ENCODE measurements around the gene UBE2Q2. TPM values are rescaled to one million over a fixed set of nuclear protein-coding genes. Genes with fewer than 3 reads are reported as not detected.

UBE2Q2 gene
- total and polyA plus RNA-seq, 2 experiments from 2014 or later = 44.1 to 63.6 TPM

DNA sequence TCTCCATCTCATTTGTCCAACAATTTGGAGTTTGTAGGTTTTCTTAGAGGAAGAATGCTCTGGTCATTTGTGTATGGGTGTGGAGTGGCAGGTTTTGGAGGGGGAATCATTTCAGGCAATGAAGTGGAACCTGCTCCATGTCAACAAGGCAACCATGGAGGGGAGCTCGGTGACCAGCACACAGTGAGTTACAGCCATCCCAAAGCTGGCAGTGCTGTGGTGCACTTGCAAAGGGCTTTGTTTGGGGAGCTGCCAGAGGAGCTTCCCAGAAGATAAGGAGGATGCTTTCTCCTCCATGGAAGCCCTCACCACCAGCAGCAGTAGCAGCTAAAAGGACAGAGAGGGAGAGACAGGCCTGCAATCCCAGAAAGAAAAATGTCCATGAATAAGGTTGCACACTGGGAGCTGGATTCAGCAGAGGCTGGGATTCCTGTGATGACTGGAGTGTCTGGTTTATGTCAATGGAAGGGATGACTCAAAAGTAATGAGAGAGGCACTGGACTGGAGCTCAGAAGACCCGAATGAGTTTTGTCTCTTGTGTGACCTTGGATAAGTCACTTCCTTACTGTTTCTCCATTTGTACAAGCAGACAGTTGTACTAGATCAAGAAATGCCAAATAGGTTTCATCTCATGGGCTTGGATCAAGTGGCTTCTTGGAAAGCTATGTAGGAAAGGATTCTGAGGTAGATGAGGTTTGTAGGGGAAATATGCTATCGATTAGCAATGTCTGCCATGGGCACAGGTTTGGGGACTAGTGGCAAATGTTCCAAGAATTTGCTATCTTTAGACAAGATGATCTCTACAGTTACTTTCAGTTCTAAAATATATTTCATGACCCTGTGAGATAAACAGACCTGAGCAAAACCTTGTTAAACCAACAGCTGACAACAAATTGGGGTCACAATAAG is 27.2 kb upstream of the UBE2Q2 start:
- 66 to 74% methylated on average over 3 of the region's 3 CpGs for WGBS, 2 experiments (ENCODE audit: low coverage in 1 of 2, low lambda C conversion rate in 2 of 2, missing lambda C conversion rate in 2 of 2)
- Histone ChIP-seq H3K27ac (no peak overlapping the region), H3K4me1 (ENCODE audit: insufficient read depth) (no peaks in the 10 kb centered on the region), H3K9ac (no peak overlapping the region), H3F3A (ENCODE audit: insufficient read depth) (no peaks in the 10 kb centered on the region), H4K20me1 (ENCODE audit: insufficient read depth) (no peaks in the 10 kb centered on the region), H3K9me2 (ENCODE audit: insufficient read depth) (no peaks in the 10 kb centered on the region), H3K36me3 (ENCODE audit: low read depth) (no peaks in the 10 kb centered on the region), H3K79me2 (ENCODE audit: insufficient read depth) (no peaks in the 10 kb centered on the region), H3K9me3 (ENCODE audit: low read depth) (no peaks in the 10 kb centered on the region), H2AFZ (peak overlapping the region; percentile 84), H3K4me2 (ENCODE audit: unreplicated experiment) (no peak overlapping the region), H3K4me3 (no peak overlapping the region), H3K27me3 (replicated peaks; ENCODE audit: insufficient read depth) (no peaks in the 10 kb centered on the region)
- TF ChIP-seq EZH2phosphoT487 (IDR thresholded peaks at IDR 0.05; ENCODE audit: insufficient read depth, low read depth) (no peak), EZH2 (IDR thresholded peaks at IDR 0.05; ENCODE audit: insufficient read depth, poor library complexity, severe bottlenecking) (no peak)
- in situ Hi-C loops (cut with MboI) = loop anchor here (25.0 kb wide), 1 partner anchor 321 kb away; no protein-coding TSS in a partner anchor
- peak; percentile 50 for DNase-seq

DNA sequence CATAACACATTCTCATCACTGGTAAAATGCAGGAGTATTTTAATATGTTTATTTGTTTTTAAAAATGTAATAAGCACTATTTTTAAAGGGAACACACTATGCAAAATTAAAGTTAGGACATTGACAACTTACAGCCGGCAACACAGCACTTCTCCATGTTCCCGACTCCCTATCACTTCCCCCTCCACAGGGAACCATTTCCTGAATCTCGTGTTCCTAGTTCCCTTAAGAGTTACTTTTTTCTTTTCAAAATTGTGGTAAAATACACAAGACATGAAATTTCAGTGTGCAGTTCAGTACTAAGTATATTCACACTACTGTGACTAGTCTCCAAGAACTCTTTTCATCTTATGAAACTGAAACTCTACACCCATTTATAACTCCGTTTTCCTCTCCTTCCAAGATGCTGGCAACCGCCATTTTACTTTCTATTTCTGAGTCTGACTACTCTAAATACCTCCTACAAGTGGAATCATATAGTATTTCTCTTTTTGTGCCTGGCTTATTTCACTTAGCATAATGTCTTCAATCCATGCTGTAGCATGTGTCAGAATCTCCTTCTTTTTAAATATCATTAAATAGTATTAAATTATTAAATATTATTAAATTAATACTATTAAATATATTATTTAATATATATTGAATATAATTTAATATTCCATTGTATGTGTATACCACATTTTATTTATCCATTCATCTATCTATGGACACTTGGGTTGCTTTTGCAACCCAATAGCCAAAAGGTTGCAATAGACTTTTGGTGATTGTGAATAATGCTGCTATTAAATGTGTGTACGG is 25.9 kb upstream of the UBE2Q2 start:
- H3K27me3 ChIP-seq (replicated peaks; ENCODE audit: insufficient read depth) = no peaks in the 10 kb centered on the region
- peak overlapping the region; percentile 46 for H3K4me2 ChIP-seq (ENCODE audit: unreplicated experiment)
- H2AFZ ChIP-seq = peak overlapping the region; percentile 84
- no peaks in the 10 kb centered on the region for H3K4me1 ChIP-seq (ENCODE audit: insufficient read depth)
- H4K20me1 ChIP-seq (ENCODE audit: insufficient read depth) = no peaks in the 10 kb centered on the region
- H3K36me3 ChIP-seq (ENCODE audit: low read depth) = no peaks in the 10 kb centered on the region
- peak; percentile 51 for DNase-seq
- in situ Hi-C loops (cut with MboI) = loop anchor here (25.0 kb wide), 1 partner anchor 320 kb away; no protein-coding TSS in a partner anchor
- WGBS, 2 experiments (ENCODE audit: low coverage in 1 of 2, low lambda C conversion rate in 2 of 2, missing lambda C conversion rate in 2 of 2) = 39 to 41% methylated on average over 6 of the region's 6 CpGs
- peak overlapping the region; percentile 59 for H3K4me3 ChIP-seq
- H3K9me2 ChIP-seq (ENCODE audit: insufficient read depth) = no peaks in the 10 kb centered on the region
- peak overlapping the region; percentile 23; the same call in 1 of the 2 replicates for H3K27ac ChIP-seq
- TF ChIP-seq EZH2 (IDR thresholded peaks at IDR 0.05; ENCODE audit: insufficient read depth, poor library complexity, severe bottlenecking) (no peak), EZH2phosphoT487 (IDR thresholded peaks at IDR 0.05; ENCODE audit: insufficient read depth, low read depth) (no peak)
- no peaks in the 10 kb centered on the region for H3K9me3 ChIP-seq (ENCODE audit: low read depth)
- no peaks in the 10 kb centered on the region for H3K79me2 ChIP-seq (ENCODE audit: insufficient read depth)
- H3F3A ChIP-seq (ENCODE audit: insufficient read depth) = no peaks in the 10 kb centered on the region
- H3K9ac ChIP-seq = peak overlapping the region; percentile 62

DNA sequence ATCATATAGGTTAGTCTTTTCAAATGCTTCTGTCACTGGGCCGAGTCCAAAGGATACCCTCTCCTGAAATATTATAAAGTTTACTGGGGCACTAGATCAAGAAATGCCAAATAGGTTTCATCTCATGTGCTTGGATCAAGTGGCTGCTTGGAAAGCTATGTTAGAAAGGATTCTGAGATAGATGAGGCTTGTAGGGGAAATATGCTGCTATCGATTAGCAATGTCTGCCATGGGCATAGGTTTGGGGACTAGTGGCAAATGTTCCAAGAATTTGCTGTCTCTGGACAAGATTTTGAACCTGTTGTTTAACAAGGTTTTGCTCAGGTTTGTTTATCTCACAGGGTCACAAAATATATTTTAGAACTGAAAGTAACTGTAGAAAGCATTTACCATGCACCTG is 23.0 kb upstream of the UBE2Q2 start:
- Histone ChIP-seq H2AFZ (no peak overlapping the region), H3K9ac (no peak overlapping the region), H3K27me3 (replicated peaks; ENCODE audit: insufficient read depth) (no peaks in the 10 kb centered on the region), H3K9me3 (ENCODE audit: low read depth) (no peaks in the 10 kb centered on the region), H3K4me2 (ENCODE audit: unreplicated experiment) (no peak overlapping the region), H3K4me3 (no peak overlapping the region), H3K79me2 (ENCODE audit: insufficient read depth) (no peaks in the 10 kb centered on the region), H3K27ac (no peak overlapping the region), H3F3A (ENCODE audit: insufficient read depth) (no peaks in the 10 kb centered on the region), H4K20me1 (ENCODE audit: insufficient read depth) (no peaks in the 10 kb centered on the region), H3K36me3 (ENCODE audit: low read depth) (no peaks in the 10 kb centered on the region), H3K4me1 (ENCODE audit: insufficient read depth) (no peaks in the 10 kb centered on the region), H3K9me2 (ENCODE audit: insufficient read depth) (no peaks in the 10 kb centered on the region)
- TF ChIP-seq EZH2 (IDR thresholded peaks at IDR 0.05; ENCODE audit: insufficient read depth, poor library complexity, severe bottlenecking) (no peak), EZH2phosphoT487 (IDR thresholded peaks at IDR 0.05; ENCODE audit: insufficient read depth, low read depth) (no peak)
- WGBS, 2 experiments (ENCODE audit: low coverage in 1 of 2, low lambda C conversion rate in 2 of 2, missing lambda C conversion rate in 2 of 2) = 63 to 65% methylated on average over 2 of the region's 2 CpGs
- in situ Hi-C loops (cut with MboI) = loop anchor here (25.0 kb wide), 1 partner anchor 317 kb away; no protein-coding TSS in a partner anchor
- DNase-seq = no peak

DNA sequence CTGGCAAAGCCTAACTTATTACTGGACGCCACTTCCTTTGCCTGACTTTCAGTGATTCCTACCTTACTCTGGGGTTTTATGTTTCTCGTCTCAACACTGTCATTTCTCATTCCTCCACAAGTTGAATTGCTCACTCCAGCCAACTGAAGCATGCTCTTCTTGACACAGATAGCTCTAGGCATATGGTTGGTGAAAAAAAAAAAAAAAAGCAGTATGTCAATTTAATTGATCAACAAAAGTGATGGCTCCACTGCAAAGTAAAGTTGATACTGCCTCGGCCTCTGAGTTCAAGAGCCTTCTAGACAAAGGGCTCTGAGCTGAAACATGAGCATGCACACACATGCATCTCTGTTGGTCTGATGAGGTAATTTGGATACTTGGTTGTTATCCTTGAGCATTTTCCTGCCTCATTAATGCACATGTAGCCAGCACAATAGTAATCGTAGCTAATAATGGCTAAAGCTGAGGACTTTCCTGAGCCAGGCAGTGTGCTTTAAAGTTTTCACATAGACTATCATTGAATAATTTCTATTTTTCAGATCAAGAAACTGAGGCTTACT is 21.4 kb upstream of the UBE2Q2 start:
- no peak for TF ChIP-seq EZH2 (IDR thresholded peaks at IDR 0.05; ENCODE audit: insufficient read depth, poor library complexity, severe bottlenecking)
- no peak for TF ChIP-seq EZH2phosphoT487 (IDR thresholded peaks at IDR 0.05; ENCODE audit: insufficient read depth, low read depth)
- no peak overlapping the region for H3K4me2 ChIP-seq (ENCODE audit: unreplicated experiment)
- no peak for DNase-seq
- no peaks in the 10 kb centered on the region for H4K20me1 ChIP-seq (ENCODE audit: insufficient read depth)
- no peaks in the 10 kb centered on the region for H3K9me2 ChIP-seq (ENCODE audit: insufficient read depth)
- H2AFZ ChIP-seq = no peak overlapping the region
- no peak overlapping the region for H3K4me3 ChIP-seq
- H3K36me3 ChIP-seq (ENCODE audit: low read depth) = no peaks in the 10 kb centered on the region
- no peaks in the 10 kb centered on the region for H3F3A ChIP-seq (ENCODE audit: insufficient read depth)
- H3K27me3 ChIP-seq (replicated peaks; ENCODE audit: insufficient read depth) = no peaks in the 10 kb centered on the region
- no peaks in the 10 kb centered on the region for H3K9me3 ChIP-seq (ENCODE audit: low read depth)
- WGBS, 2 experiments (ENCODE audit: low coverage in 1 of 2, low lambda C conversion rate in 2 of 2, missing lambda C conversion rate in 2 of 2) = 84 to 85% methylated on average over 4 of the region's 4 CpGs
- in situ Hi-C loops (cut with MboI) = loop anchor here (25.0 kb wide), 1 partner anchor 315 kb away; no protein-coding TSS in a partner anchor
- no peak overlapping the region for H3K9ac ChIP-seq
- no peak overlapping the region for H3K27ac ChIP-seq
- no peaks in the 10 kb centered on the region for H3K79me2 ChIP-seq (ENCODE audit: insufficient read depth)
- no peaks in the 10 kb centered on the region for H3K4me1 ChIP-seq (ENCODE audit: insufficient read depth)
